ENCODE data around the gene CCDC141.

DNA sequence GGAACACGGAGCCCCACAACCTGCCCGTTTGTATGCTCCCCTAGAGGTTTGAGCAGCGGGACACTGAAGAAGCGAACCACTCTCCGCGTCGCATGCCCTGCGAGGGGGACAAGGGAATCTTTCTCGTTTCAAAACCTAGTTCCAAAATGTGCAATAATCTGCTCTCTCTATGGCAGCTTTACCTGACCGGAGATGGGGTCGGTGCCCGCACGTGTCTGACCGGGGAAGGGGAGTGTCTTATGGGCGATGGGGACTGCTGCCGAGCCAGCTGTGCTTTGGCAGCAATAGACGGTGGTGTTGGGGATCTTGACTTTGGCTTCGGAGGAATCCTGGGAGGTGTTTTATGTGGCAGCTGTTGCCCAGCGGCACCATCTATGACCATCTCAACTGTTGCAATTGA is 250.6 kb downstream of the CCDC141 start:
- no peak for TF ChIP-seq FOS (IDR thresholded peaks at IDR 0.05; ENCODE audit: borderline replicate concordance, insufficient read depth, low read length)
- TF ChIP-seq, protein P1, sequence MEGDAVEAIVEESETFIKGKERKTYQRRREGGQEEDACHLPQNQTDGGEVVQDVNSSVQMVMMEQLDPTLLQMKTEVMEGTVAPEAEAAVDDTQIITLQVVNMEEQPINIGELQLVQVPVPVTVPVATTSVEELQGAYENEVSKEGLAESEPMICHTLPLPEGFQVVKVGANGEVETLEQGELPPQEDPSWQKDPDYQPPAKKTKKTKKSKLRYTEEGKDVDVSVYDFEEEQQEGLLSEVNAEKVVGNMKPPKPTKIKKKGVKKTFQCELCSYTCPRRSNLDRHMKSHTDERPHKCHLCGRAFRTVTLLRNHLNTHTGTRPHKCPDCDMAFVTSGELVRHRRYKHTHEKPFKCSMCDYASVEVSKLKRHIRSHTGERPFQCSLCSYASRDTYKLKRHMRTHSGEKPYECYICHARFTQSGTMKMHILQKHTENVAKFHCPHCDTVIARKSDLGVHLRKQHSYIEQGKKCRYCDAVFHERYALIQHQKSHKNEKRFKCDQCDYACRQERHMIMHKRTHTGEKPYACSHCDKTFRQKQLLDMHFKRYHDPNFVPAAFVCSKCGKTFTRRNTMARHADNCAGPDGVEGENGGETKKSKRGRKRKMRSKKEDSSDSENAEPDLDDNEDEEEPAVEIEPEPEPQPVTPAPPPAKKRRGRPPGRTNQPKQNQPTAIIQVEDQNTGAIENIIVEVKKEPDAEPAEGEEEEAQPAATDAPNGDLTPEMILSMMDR (IDR thresholded peaks at IDR 0.05; ENCODE audit: extremely low read depth in 1 of 2, insufficient read depth in 1 of 2, low read depth in 1 of 2, low read length in 2 of 2): no peak
- no peak for TF ChIP-seq EZH2 (IDR thresholded peaks at IDR 0.05; ENCODE audit: borderline replicate concordance, low read depth, low read length, severe bottlenecking)
- no peak for TF ChIP-seq POLR2A (IDR thresholded peaks at IDR 0.05; ENCODE audit: low read depth, low read length)
- TF ChIP-seq JUN (IDR thresholded peaks at IDR 0.05; ENCODE audit: borderline replicate concordance, insufficient read depth, insufficient read length, low read depth): no peak
- no peak for TF ChIP-seq POLR2AphosphoS5 (IDR thresholded peaks at IDR 0.05; ENCODE audit: insufficient read depth, low read depth, low read length)
- no peak for TF ChIP-seq MYC (IDR thresholded peaks at IDR 0.05; ENCODE audit: low read depth, low read length)
- TF ChIP-seq, protein P2, sequence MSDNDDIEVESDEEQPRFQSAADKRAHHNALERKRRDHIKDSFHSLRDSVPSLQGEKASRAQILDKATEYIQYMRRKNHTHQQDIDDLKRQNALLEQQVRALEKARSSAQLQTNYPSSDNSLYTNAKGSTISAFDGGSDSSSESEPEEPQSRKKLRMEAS (IDR thresholded peaks at IDR 0.05; ENCODE audit: insufficient read depth, insufficient read length): no peak

Data from endothelial cell of umbilical vein (primary cell).